ENCODE results near the gene CSNK1A1. TPM values are rescaled to one million over a fixed set of nuclear protein-coding genes. Genes with fewer than 3 reads are reported as not detected.

The CSNK1A1 gene
- total and polyA plus RNA-seq, 3 experiments from 2014 or later: 118 to 187 (median 177) TPM

- POLR2A ChIA-PET: no interaction called here
- CTCF ChIA-PET: no interaction called here
- no peaks in the 10 kb centered on the region for H3K9me3 Mint-ChIP-seq
- peaks cover 0 to 84% (median 13%) of the 10 kb centered on the region in 3 donors for H3K36me3 Mint-ChIP-seq
- no peaks in the 10 kb centered on the region for H3K27me3 Mint-ChIP-seq
- Histone ChIP-seq H3K36me3 (ENCODE audit: insufficient read depth, low read length) (peaks cover 34% of the 10 kb centered on the region), H3K4me1 (ENCODE audit: insufficient read depth, low read length) (no peaks in the 10 kb centered on the region), H3K9me3 (ENCODE audit: low read length) (no peaks in the 10 kb centered on the region), H3K27me3 (ENCODE audit: insufficient read depth, low read length, poor library complexity, severe bottlenecking) (no peaks in the 10 kb centered on the region), H3K4me3 (ENCODE audit: low read length) (no peak overlapping the region), H3K27ac (ENCODE audit: low read depth, low read length) (no peak overlapping the region)
- H3K27ac Mint-ChIP-seq: no peak overlapping the region
- DNase-seq: no peak
- H3K4me1 Mint-ChIP-seq: peaks cover 0 to 4% (median 0%) of the 10 kb centered on the region in 3 donors
- H3K4me3 Mint-ChIP-seq: no peak overlapping the region
Measured at GRCh38 chr5:149504677-149505076, 46.6 kb downstream of the CSNK1A1 start.

GRCh38 chr5:149503006-149503405, 48.2 kb downstream of the CSNK1A1 start:
- no peak overlapping the region for H3K27ac ChIP-seq (ENCODE audit: low read depth, low read length)
- H3K4me1 Mint-ChIP-seq: no peaks in the 10 kb centered on the region
- peaks cover 0 to 81% (median 9%) of the 10 kb centered on the region in 3 donors for H3K36me3 Mint-ChIP-seq
- H3K27me3 Mint-ChIP-seq: no peaks in the 10 kb centered on the region
- CTCF ChIA-PET: no interaction called here
- no peaks in the 10 kb centered on the region for H3K27me3 ChIP-seq (ENCODE audit: insufficient read depth, low read length, poor library complexity, severe bottlenecking)
- H3K4me3 ChIP-seq (ENCODE audit: low read length): no peak overlapping the region
- H3K4me3 Mint-ChIP-seq: no peak overlapping the region
- peaks cover 23% of the 10 kb centered on the region for H3K36me3 ChIP-seq (ENCODE audit: insufficient read depth, low read length)
- H3K27ac Mint-ChIP-seq: peak overlapping the region in 3 of 8 donors; percentile 32 to 47 (median 46)
- POLR2A ChIA-PET: no interaction called here
- H3K9me3 Mint-ChIP-seq: no peaks in the 10 kb centered on the region
- H3K9me3 ChIP-seq (ENCODE audit: low read length): no peaks in the 10 kb centered on the region
- DNase-seq: no peak
- H3K4me1 ChIP-seq (ENCODE audit: insufficient read depth, low read length): no peaks in the 10 kb centered on the region

- Mint-ChIP-seq H3K4me3 (no peak overlapping the region), H3K4me1 (no peaks in the 10 kb centered on the region), H3K27ac (peak overlapping the region in 4 of 8 donors; percentile 15 to 87 (median 48)), H3K36me3 (peaks cover 0 to 77% (median 9%) of the 10 kb centered on the region in 3 donors), H3K9me3 (no peaks in the 10 kb centered on the region), H3K27me3 (no peaks in the 10 kb centered on the region)
- CTCF ChIA-PET: no interaction called here
- Histone ChIP-seq H3K4me3 (ENCODE audit: low read length) (no peak overlapping the region), H3K4me1 (ENCODE audit: insufficient read depth, low read length) (no peaks in the 10 kb centered on the region), H3K9me3 (ENCODE audit: low read length) (no peaks in the 10 kb centered on the region), H3K27me3 (ENCODE audit: insufficient read depth, low read length, poor library complexity, severe bottlenecking) (no peaks in the 10 kb centered on the region), H3K27ac (ENCODE audit: low read depth, low read length) (no peak overlapping the region), H3K36me3 (ENCODE audit: insufficient read depth, low read length) (peaks cover 11% of the 10 kb centered on the region)
- POLR2A ChIA-PET: no interaction called here
- DNase-seq: no peak
Measured at GRCh38 chr5:149500922-149501582, 50.2 kb downstream of the CSNK1A1 start.

- H3K27ac Mint-ChIP-seq: no peak overlapping the region
- Histone ChIP-seq H3K4me3 (ENCODE audit: low read length) (no peak overlapping the region), H3K36me3 (ENCODE audit: insufficient read depth, low read length) (peaks cover 3% of the 10 kb centered on the region), H3K27ac (ENCODE audit: low read depth, low read length) (no peak overlapping the region), H3K27me3 (ENCODE audit: insufficient read depth, low read length, poor library complexity, severe bottlenecking) (no peaks in the 10 kb centered on the region), H3K9me3 (ENCODE audit: low read length) (no peaks in the 10 kb centered on the region), H3K4me1 (ENCODE audit: insufficient read depth, low read length) (no peaks in the 10 kb centered on the region)
- H3K27me3 Mint-ChIP-seq: no peaks in the 10 kb centered on the region
- no peaks in the 10 kb centered on the region for H3K4me1 Mint-ChIP-seq
- no peaks in the 10 kb centered on the region for H3K9me3 Mint-ChIP-seq
- no peak overlapping the region for H3K4me3 Mint-ChIP-seq
- CTCF ChIA-PET: no interaction called here
- DNase-seq: no peak
- peaks cover 0 to 72% (median 9%) of the 10 kb centered on the region in 3 donors for H3K36me3 Mint-ChIP-seq
- POLR2A ChIA-PET: no interaction called here
Measured at GRCh38 chr5:149498724-149499336, 52.4 kb downstream of the CSNK1A1 start.

- H3K36me3 ChIP-seq (ENCODE audit: insufficient read depth, low read length): no peaks in the 10 kb centered on the region
- ChIA-PET CTCF (no interaction called here), POLR2A (no interaction called here)
- no peaks in the 10 kb centered on the region for H3K27me3 ChIP-seq (ENCODE audit: insufficient read depth, low read length, poor library complexity, severe bottlenecking)
- no peaks in the 10 kb centered on the region for H3K9me3 ChIP-seq (ENCODE audit: low read length)
- Mint-ChIP-seq H3K27ac (peak overlapping the region in 5 of 8 donors; percentile 37 to 84 (median 57)), H3K36me3 (peaks cover 0 to 72% (median 11%) of the 10 kb centered on the region in 3 donors), H3K4me1 (no peaks in the 10 kb centered on the region), H3K27me3 (no peaks in the 10 kb centered on the region), H3K9me3 (no peaks in the 10 kb centered on the region), H3K4me3 (no peak overlapping the region)
- H3K27ac ChIP-seq (ENCODE audit: low read depth, low read length): no peak overlapping the region
- H3K4me1 ChIP-seq (ENCODE audit: insufficient read depth, low read length): no peaks in the 10 kb centered on the region
- DNase-seq: no peak
- no peak overlapping the region for H3K4me3 ChIP-seq (ENCODE audit: low read length)
Measured at GRCh38 chr5:149497357-149497756, 53.9 kb downstream of the CSNK1A1 start.

GRCh38 chr5:149496917-149497316, 54.3 kb downstream of the CSNK1A1 start:
- Mint-ChIP-seq H3K9me3 (no peaks in the 10 kb centered on the region), H3K4me3 (no peak overlapping the region), H3K27me3 (no peaks in the 10 kb centered on the region), H3K4me1 (no peaks in the 10 kb centered on the region), H3K36me3 (peaks cover 0 to 71% (median 11%) of the 10 kb centered on the region in 3 donors), H3K27ac (peak overlapping the region in 2 of 8 donors; percentile 37 to 67)
- DNase-seq: no peak
- Histone ChIP-seq H3K27ac (ENCODE audit: low read depth, low read length) (no peak overlapping the region), H3K9me3 (ENCODE audit: low read length) (no peaks in the 10 kb centered on the region), H3K27me3 (ENCODE audit: insufficient read depth, low read length, poor library complexity, severe bottlenecking) (no peaks in the 10 kb centered on the region), H3K4me1 (ENCODE audit: insufficient read depth, low read length) (no peaks in the 10 kb centered on the region), H3K4me3 (ENCODE audit: low read length) (no peak overlapping the region), H3K36me3 (ENCODE audit: insufficient read depth, low read length) (no peaks in the 10 kb centered on the region)
- ChIA-PET POLR2A (no interaction called here), CTCF (no interaction called here)

GRCh38 chr5:149496166-149496565, 55.1 kb downstream of the CSNK1A1 start:
- H3K27ac Mint-ChIP-seq: no peak overlapping the region
- peaks cover 0 to 65% (median 8%) of the 10 kb centered on the region in 3 donors for H3K36me3 Mint-ChIP-seq
- no peaks in the 10 kb centered on the region for H3K4me1 Mint-ChIP-seq
- CTCF ChIA-PET: no interaction called here
- POLR2A ChIA-PET: no interaction called here
- H3K27me3 Mint-ChIP-seq: no peaks in the 10 kb centered on the region
- no peak overlapping the region for H3K4me3 Mint-ChIP-seq
- no peak overlapping the region for H3K4me3 ChIP-seq (ENCODE audit: low read length)
- H3K27me3 ChIP-seq (ENCODE audit: insufficient read depth, low read length, poor library complexity, severe bottlenecking): no peaks in the 10 kb centered on the region
- H3K27ac ChIP-seq (ENCODE audit: low read depth, low read length): no peak overlapping the region
- H3K9me3 Mint-ChIP-seq: no peaks in the 10 kb centered on the region
- no peak for DNase-seq
- no peaks in the 10 kb centered on the region for H3K36me3 ChIP-seq (ENCODE audit: insufficient read depth, low read length)
- no peaks in the 10 kb centered on the region for H3K9me3 ChIP-seq (ENCODE audit: low read length)
- H3K4me1 ChIP-seq (ENCODE audit: insufficient read depth, low read length): no peaks in the 10 kb centered on the region

GRCh38 chr5:149495673-149496072, 55.6 kb downstream of the CSNK1A1 start:
- no peaks in the 10 kb centered on the region for H3K9me3 Mint-ChIP-seq
- no peaks in the 10 kb centered on the region for H3K4me1 Mint-ChIP-seq
- H3K27me3 ChIP-seq (ENCODE audit: insufficient read depth, low read length, poor library complexity, severe bottlenecking): no peaks in the 10 kb centered on the region
- peaks cover 0 to 60% (median 7%) of the 10 kb centered on the region in 3 donors for H3K36me3 Mint-ChIP-seq
- POLR2A ChIA-PET: no interaction called here
- no peak for DNase-seq
- H3K9me3 ChIP-seq (ENCODE audit: low read length): no peaks in the 10 kb centered on the region
- no peak overlapping the region for H3K27ac ChIP-seq (ENCODE audit: low read depth, low read length)
- H3K4me3 ChIP-seq (ENCODE audit: low read length): no peak overlapping the region
- no peak overlapping the region for H3K4me3 Mint-ChIP-seq
- no peaks in the 10 kb centered on the region for H3K27me3 Mint-ChIP-seq
- CTCF ChIA-PET: no interaction called here
- H3K4me1 ChIP-seq (ENCODE audit: insufficient read depth, low read length): no peaks in the 10 kb centered on the region
- no peak overlapping the region for H3K27ac Mint-ChIP-seq
- H3K36me3 ChIP-seq (ENCODE audit: insufficient read depth, low read length): no peaks in the 10 kb centered on the region

Measured in CD8-positive, alpha-beta memory T cell (primary cell).